Kidney (tissue), 14 donors: ENCODE measurements around the gene MAU2. TPM values are rescaled to one million over a fixed set of nuclear protein-coding genes. Genes with fewer than 3 reads are reported as not detected.

Source experiments
- DNase-seq, 5 donors: peaks; one replicate each; pipeline ENCODE4 v3.0.0-alpha.2; 2013 to 2020
- FAIRE-seq: peaks from 2 replicates; lab custom pipeline; 2012; peaks lifted over from hg19 to GRCh38; lab: Jason Lieb, UNC
- H3K27ac ChIP-seq, 2 donors: one replicate each; pipeline ENCODE4 v1.7.0; 2013; ENCODE audit warnings: low read depth in 2 of 2, low read length in 2 of 2, inconsistent platforms in 1 of 2
- H3K27me3 ChIP-seq: one replicate; pipeline ENCODE4 v1.7.1; 2013; ENCODE audit warnings: low read length, inconsistent platforms; ENCODE audit not compliant: control insufficient read depth, insufficient read depth
- H3K36me3 ChIP-seq, 3 donors: one replicate each; pipeline versions ENCODE4 v1.7.0 to v1.7.1; 2013; ENCODE audit warnings: low read length in 3 of 3, control low read depth in 1 of 3, inconsistent platforms in 1 of 3; ENCODE audit not compliant: insufficient read depth in 3 of 3, control insufficient read depth in 2 of 3
- H3K4me1 ChIP-seq, 3 donors: one replicate each; pipeline versions ENCODE4 v1.7.0 to v1.7.1; 2013; ENCODE audit warnings: low read length in 3 of 3, inconsistent platforms in 1 of 3, low read depth in 1 of 3; ENCODE audit not compliant: control insufficient read depth in 2 of 3, insufficient read depth in 2 of 3
- H3K4me3 ChIP-seq, 3 donors: one replicate each; pipeline versions ENCODE4 v1.7.0 to v1.8.1; 2013; ENCODE audit warnings: low read length in 3 of 3, control low read depth in 1 of 3, inconsistent platforms in 1 of 3
- H3K9ac ChIP-seq, 3 donors: one replicate each; pipeline versions ENCODE4 v1.7.0 to v1.7.1; 2013; ENCODE audit warnings: low read length in 3 of 3, control low read depth in 1 of 3, inconsistent platforms in 1 of 3
- H3K9me3 ChIP-seq, 3 donors: one replicate each; pipeline versions ENCODE4 v1.7.0 to v1.7.1; 2013; ENCODE audit warnings: low read length in 3 of 3, control low read depth in 1 of 3, inconsistent platforms in 1 of 3; ENCODE audit not compliant: control insufficient read depth in 2 of 3, insufficient read depth in 1 of 3
- intact Hi-C: fragments of 100-400 bp; cut with DNase I; formaldehyde crosslinking; loops from one replicate; pipeline ENCODE4 v1.11.1; 2022
- polyA plus RNA-seq: library from polyadenylated mRNA; stranded (reverse); fragments of 350-450 nt; fragmentation: Illumina TruSeq; extraction: RNeasy Lipid Tissue Mini Kit (QIAGEN cat#74804); gene quantifications from one replicate; pipeline ENCODE4 v1.2.3, GENCODE V29; 2014; ENCODE audit warnings: low read depth, low replicate concordance; ENCODE audit not compliant: insufficient read depth
- total RNA-seq: library from RNA; stranded (reverse); fragmentation: NEBNext Ultra II Directional; extraction: Animal tissue kit (Norgen Biotek cat#: 25700); gene quantifications from one replicate; pipeline ENCODE4 v1.2.1, GENCODE V29; 2021
- TF ChIP-seq, protein P1 (sequence below): IDR thresholded peaks from 3 replicates; pipeline ENCODE4 v1.5.1; 2012; ENCODE audit warnings: mild to moderate bottlenecking, moderate library complexity, borderline replicate concordance; ENCODE audit not compliant: insufficient read depth; ENCODE audit errors: extremely low read depth
- donor health status: control.
- donor health status: control.
- donor health status: control.
- donor health status: control.
- donor health status: control.
- donor health status: DM: yes; HTN: yes; CAD: no.
- donor health status: Normal renal cell carcinoma (clear cell type).

Gene MAU2
- total and polyA plus RNA-seq, 2 donors from 2014 or later: 12.3 to 69.8 TPM

- Histone ChIP-seq H3K4me1 (no peaks in the 10 kb centered on the region), H3K9ac (no peak overlapping the region), H3K36me3 (peaks cover 0 to 43% (median 20%) of the 10 kb centered on the region in 3 donors), H3K9me3 (no peaks in the 10 kb centered on the region), H3K27ac (no peak overlapping the region), H3K27me3 (no peaks in the 10 kb centered on the region), H3K4me3 (no peak overlapping the region)
- FAIRE-seq (no peak), DNase-seq (no peak)
- intact Hi-C loops: no loop called here
- TF ChIP-seq, protein P1, sequence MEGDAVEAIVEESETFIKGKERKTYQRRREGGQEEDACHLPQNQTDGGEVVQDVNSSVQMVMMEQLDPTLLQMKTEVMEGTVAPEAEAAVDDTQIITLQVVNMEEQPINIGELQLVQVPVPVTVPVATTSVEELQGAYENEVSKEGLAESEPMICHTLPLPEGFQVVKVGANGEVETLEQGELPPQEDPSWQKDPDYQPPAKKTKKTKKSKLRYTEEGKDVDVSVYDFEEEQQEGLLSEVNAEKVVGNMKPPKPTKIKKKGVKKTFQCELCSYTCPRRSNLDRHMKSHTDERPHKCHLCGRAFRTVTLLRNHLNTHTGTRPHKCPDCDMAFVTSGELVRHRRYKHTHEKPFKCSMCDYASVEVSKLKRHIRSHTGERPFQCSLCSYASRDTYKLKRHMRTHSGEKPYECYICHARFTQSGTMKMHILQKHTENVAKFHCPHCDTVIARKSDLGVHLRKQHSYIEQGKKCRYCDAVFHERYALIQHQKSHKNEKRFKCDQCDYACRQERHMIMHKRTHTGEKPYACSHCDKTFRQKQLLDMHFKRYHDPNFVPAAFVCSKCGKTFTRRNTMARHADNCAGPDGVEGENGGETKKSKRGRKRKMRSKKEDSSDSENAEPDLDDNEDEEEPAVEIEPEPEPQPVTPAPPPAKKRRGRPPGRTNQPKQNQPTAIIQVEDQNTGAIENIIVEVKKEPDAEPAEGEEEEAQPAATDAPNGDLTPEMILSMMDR: no peak
Observed at GRCh38 chr19:19303411-19303810, 17.2 kb upstream of the MAU2 start.

- Histone ChIP-seq H3K4me3 (no peak overlapping the region), H3K27me3 (no peaks in the 10 kb centered on the region), H3K4me1 (no peaks in the 10 kb centered on the region), H3K9me3 (no peaks in the 10 kb centered on the region), H3K9ac (no peak overlapping the region), H3K27ac (no peak overlapping the region), H3K36me3 (peaks cover 0 to 46% (median 23%) of the 10 kb centered on the region in 3 donors)
- no peak for FAIRE-seq
- DNase-seq: no peak
- TF ChIP-seq, protein P1: no peak
- intact Hi-C loops: no loop called here
Observed at GRCh38 chr19:19304186-19304965, 16.3 kb upstream of the MAU2 start.

GRCh38 chr19:19305066-19305465 is 15.6 kb upstream of the MAU2 start:
- no peaks in the 10 kb centered on the region for H3K27me3 ChIP-seq
- TF ChIP-seq, protein P1: no peak
- H3K9ac ChIP-seq: no peak overlapping the region
- intact Hi-C loops: no loop called here
- peaks cover 0 to 48% (median 26%) of the 10 kb centered on the region in 3 donors for H3K36me3 ChIP-seq
- no peak overlapping the region for H3K4me3 ChIP-seq
- no peaks in the 10 kb centered on the region for H3K9me3 ChIP-seq
- FAIRE-seq (no peak), DNase-seq (no peak)
- H3K27ac ChIP-seq: no peak overlapping the region
- no peaks in the 10 kb centered on the region for H3K4me1 ChIP-seq
